Panc1 (cell line): ENCODE results near the gene POLD3.

Experiments
- POLR2AphosphoS5 ChIP-seq: IDR thresholded peaks from 2 replicates; pipeline ENCODE4 v1.6.1; 2012; ENCODE audit warnings: mild to moderate bottlenecking, low read depth, low read length, moderate library complexity
- TF ChIP-seq, protein P1 (sequence below): fragments of 450-650 bp; IDR thresholded peaks from 2 replicates; pipeline ENCODE4 v1.5.1; 2017; ENCODE audit warnings: mild to moderate bottlenecking

DNA sequence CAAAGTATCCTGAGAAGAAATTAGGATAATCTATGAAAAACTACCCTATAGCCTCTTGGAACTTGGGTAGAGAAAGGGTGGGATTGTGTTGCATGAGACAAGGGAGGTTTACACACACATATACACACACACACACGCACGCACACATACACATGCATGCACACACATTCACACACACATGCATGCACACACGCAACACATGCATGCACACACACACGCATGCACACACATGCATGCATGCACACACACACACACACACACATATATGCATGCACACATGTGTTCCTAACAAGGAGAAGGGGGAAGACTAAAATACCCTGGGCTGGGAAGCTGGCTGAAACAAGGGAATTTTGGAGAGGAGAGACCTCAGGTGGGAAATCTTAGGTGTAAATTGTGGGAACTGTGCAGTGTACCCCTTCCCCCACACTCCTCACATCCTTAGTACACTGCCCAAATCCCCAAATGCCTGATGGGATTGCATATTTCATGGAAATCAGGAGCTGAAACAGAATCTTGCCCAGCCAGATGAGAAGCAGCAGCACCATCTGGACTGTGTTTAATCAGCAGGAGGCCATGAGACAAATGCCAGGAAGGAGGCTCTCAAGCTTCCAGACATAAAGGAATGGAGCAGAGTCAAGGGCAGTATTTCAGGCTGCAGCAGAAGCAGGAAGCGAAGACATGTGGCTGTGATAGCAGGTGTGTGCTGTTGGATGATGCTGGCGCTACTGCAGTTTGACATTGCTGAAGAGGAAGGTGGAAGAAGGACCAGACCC, 14.6 kb upstream of the POLD3 start:
- TF ChIP-seq, protein P1, sequence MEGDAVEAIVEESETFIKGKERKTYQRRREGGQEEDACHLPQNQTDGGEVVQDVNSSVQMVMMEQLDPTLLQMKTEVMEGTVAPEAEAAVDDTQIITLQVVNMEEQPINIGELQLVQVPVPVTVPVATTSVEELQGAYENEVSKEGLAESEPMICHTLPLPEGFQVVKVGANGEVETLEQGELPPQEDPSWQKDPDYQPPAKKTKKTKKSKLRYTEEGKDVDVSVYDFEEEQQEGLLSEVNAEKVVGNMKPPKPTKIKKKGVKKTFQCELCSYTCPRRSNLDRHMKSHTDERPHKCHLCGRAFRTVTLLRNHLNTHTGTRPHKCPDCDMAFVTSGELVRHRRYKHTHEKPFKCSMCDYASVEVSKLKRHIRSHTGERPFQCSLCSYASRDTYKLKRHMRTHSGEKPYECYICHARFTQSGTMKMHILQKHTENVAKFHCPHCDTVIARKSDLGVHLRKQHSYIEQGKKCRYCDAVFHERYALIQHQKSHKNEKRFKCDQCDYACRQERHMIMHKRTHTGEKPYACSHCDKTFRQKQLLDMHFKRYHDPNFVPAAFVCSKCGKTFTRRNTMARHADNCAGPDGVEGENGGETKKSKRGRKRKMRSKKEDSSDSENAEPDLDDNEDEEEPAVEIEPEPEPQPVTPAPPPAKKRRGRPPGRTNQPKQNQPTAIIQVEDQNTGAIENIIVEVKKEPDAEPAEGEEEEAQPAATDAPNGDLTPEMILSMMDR = no peak
- TF ChIP-seq POLR2AphosphoS5 = no peak
